GM12872 (cell line): Measurements from ENCODE around the gene CAPN8.

ENCODE experiments used
- TF ChIP-seq, protein P1 (sequence below): IDR thresholded peaks from 3 replicates; pipeline ENCODE4 v1.5.1; 2011; ENCODE audit warnings: low read depth, mild to moderate bottlenecking, low read length, moderate library complexity; ENCODE audit not compliant: insufficient read depth

Gene CAPN8

DNA sequence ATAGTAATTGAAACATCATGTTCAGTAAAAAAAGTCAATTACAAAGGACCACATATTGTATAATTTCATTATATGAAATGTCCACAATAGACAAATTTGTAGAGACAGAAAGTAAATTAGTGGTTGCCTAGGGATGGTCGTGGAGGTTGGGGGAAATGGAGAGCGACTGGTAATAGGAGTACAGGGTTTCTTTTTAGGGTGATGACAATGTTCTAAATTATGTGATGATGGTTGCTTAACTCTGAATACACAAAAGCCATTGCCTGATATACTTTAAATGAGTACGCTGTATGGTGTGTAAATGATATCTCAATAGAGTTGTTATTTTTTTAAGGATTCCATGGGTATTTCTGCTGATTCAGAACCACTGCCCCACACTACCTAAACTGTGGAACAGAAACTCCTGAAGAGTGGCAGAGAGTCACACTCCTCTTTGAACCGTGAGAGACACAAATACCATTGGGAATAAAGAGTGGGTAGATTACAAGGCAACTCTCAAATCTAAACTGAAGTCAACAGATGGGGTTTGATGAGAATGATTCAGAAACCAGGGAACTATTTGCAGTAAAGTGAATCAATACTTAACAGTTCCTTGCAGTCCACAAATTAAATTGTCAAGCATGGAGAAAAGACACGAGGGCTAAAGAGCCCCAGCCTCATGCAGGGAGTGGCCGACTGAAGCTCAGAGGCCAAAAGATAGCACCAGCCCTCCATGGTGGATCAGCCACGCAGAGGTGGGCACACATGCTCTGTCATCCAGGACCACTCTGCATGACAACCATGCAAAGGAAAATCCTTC is 118.0 kb downstream of the CAPN8 start:
- TF ChIP-seq, protein P1, sequence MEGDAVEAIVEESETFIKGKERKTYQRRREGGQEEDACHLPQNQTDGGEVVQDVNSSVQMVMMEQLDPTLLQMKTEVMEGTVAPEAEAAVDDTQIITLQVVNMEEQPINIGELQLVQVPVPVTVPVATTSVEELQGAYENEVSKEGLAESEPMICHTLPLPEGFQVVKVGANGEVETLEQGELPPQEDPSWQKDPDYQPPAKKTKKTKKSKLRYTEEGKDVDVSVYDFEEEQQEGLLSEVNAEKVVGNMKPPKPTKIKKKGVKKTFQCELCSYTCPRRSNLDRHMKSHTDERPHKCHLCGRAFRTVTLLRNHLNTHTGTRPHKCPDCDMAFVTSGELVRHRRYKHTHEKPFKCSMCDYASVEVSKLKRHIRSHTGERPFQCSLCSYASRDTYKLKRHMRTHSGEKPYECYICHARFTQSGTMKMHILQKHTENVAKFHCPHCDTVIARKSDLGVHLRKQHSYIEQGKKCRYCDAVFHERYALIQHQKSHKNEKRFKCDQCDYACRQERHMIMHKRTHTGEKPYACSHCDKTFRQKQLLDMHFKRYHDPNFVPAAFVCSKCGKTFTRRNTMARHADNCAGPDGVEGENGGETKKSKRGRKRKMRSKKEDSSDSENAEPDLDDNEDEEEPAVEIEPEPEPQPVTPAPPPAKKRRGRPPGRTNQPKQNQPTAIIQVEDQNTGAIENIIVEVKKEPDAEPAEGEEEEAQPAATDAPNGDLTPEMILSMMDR, result no peak

- TF ChIP-seq, protein P1, result no peak
Measured at GRCh38 chr1:223545343-223545742, 120.2 kb downstream of the CAPN8 start.

- TF ChIP-seq, protein P1, result no peak
Measured at GRCh38 chr1:223543560-223543959, 121.9 kb downstream of the CAPN8 start.

GRCh38 chr1:223542831-223543230 is 122.7 kb downstream of the CAPN8 start:
- TF ChIP-seq, protein P1, result no peak

- TF ChIP-seq, protein P1, result no peak
Measured at GRCh38 chr1:223540485-223541106, 124.9 kb downstream of the CAPN8 start.

DNA sequence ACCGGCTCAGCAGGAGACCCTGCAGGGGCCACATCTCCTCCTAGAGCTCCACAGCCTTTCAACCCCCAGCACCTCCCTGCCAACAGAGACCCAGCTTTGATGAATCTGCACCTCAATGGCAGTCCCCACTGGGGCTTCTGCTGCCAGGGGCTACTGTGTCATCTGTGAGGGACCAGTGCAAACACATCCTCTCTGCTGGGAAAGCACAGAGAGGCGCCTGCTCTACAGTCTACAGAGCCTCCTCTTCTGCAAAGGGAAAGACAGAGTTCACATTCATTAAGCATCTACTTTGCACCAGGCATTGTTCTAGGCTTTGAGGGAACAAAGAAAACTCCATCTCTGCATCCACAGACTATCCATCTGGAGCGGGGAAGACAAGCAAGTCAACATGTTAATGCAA is 125.8 kb downstream of the CAPN8 start:
- TF ChIP-seq, protein P1, result no peak

DNA sequence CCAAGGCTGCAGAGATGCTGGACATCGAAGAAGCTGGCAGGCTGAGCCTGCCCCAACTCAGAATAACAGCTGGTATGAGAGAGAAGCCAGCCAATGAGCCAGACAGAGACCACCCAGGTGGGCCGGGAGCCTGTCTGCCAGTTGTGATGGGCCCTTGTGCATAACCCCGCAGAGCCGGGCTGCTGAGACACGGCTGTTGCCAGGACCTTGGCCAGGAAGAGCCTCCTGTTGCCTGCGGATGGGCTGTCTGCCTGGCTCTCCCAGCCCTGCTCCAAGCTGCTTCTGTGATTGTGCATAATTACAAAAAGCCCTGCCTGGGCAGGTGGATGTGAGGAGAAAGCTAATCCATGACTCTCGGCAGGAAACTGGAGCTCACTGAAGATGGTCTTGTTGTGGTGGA is 126.5 kb downstream of the CAPN8 start:
- TF ChIP-seq, protein P1, result no peak
